ENCODE results near the gene NRXN3. TPM values are rescaled to one million over a fixed set of nuclear protein-coding genes. Genes with fewer than 3 reads are reported as not detected.

The NRXN3 gene
- polyA plus RNA-seq, 1 of the 3 experiments (the other 2 are of a cell fraction), result 1.6 TPM

DNA sequence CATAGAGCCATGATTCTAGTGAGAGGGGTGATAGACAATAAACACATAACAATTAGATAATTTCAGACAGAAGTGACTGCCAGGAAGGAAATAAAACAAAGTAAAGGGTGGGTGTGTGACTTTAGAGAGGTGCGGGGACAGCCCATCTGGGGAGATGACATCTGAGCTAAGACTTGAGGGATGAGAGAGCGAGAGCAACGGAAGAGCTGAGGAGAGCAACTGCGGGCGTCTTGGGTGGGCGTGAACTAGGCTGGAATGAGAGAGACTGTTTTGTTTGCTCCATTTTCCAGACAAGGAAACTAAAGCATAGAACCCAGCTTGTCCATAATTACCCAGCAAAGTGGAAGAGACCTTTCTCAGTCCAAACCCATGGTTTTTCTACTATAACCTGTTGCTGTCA, 25.3 kb downstream of the NRXN3 start:
- no peaks in the 10 kb centered on the region for H3K9me3 ChIP-seq
- no peaks in the 10 kb centered on the region for H3K4me1 ChIP-seq (ENCODE audit: control insufficient read depth in 1 of 2, insufficient read depth in 2 of 2, low read depth in 1 of 2, low read length in 1 of 2)
- TF ChIP-seq EZH2phosphoT487 (IDR thresholded peaks at IDR 0.05; ENCODE audit: borderline replicate concordance, low read depth) (no peak), MEF2A (IDR thresholded peaks at IDR 0.05; ENCODE audit: borderline replicate concordance, low read depth) (no peak), NFIC (IDR thresholded peaks at IDR 0.05; ENCODE audit: borderline replicate concordance) (no peak), GABPA (IDR thresholded peaks at IDR 0.05; ENCODE audit: low read depth) (no peak), MAX (IDR thresholded peaks at IDR 0.05; ENCODE audit: low read depth) (no peak), NRF1 (IDR thresholded peaks at IDR 0.05; ENCODE audit: low read depth, low read length) (no peak), REST (IDR thresholded peaks at IDR 0.05; ENCODE audit: low read depth, low read length) (no peak), SMC3 (IDR thresholded peaks at IDR 0.05; ENCODE audit: low read depth, low read length) (no peak), PBX3 (IDR thresholded peaks at IDR 0.05) (no peak), FOXM1 (IDR thresholded peaks at IDR 0.05; ENCODE audit: low read depth) (no peak), RCOR1 (IDR thresholded peaks at IDR 0.05; ENCODE audit: low read length) (no peak), GATA2 (CRISPR knock-in tag; IDR thresholded peaks at IDR 0.05) (no peak)
- TF ChIP-seq, protein P1, sequence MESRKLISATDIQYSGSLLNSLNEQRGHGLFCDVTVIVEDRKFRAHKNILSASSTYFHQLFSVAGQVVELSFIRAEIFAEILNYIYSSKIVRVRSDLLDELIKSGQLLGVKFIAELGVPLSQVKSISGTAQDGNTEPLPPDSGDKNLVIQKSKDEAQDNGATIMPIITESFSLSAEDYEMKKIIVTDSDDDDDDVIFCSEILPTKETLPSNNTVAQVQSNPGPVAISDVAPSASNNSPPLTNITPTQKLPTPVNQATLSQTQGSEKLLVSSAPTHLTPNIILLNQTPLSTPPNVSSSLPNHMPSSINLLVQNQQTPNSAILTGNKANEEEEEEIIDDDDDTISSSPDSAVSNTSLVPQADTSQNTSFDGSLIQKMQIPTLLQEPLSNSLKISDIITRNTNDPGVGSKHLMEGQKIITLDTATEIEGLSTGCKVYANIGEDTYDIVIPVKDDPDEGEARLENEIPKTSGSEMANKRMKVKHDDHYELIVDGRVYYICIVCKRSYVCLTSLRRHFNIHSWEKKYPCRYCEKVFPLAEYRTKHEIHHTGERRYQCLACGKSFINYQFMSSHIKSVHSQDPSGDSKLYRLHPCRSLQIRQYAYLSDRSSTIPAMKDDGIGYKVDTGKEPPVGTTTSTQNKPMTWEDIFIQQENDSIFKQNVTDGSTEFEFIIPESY (IDR thresholded peaks at IDR 0.05; ENCODE audit: borderline replicate concordance, low read depth), result no peak
- WGBS (ENCODE audit: low lambda C conversion rate), result 53% methylated on average over 6 of the region's 6 CpGs
- no peak overlapping the region for H3K4me3 ChIP-seq (ENCODE audit: low read depth in 2 of 2, low read length in 1 of 2)
- no peak for DNase-seq
- ChIA-PET POLR2A (no interaction called here), CTCF (no interaction called here)
- no peak overlapping the region for H2AFZ ChIP-seq (ENCODE audit: low read depth)
- H3K4me2 ChIP-seq, result no peak overlapping the region
- no peak overlapping the region for H3K9ac ChIP-seq
- H3K27ac ChIP-seq (ENCODE audit: low read depth in 2 of 2, low read length in 1 of 2), result no peak overlapping the region
- H4K20me1 ChIP-seq (ENCODE audit: insufficient read depth), result no peaks in the 10 kb centered on the region
- H3K36me3 ChIP-seq (replicated peaks in 1 of 2; ENCODE audit: control insufficient read depth in 1 of 2, insufficient read depth in 2 of 2, low read length in 1 of 2), result no peaks in the 10 kb centered on the region
- no peaks in the 10 kb centered on the region for H3K9me2 ChIP-seq
- H3K27me3 ChIP-seq (ENCODE audit: insufficient read depth), result no peaks in the 10 kb centered on the region
- no peaks in the 10 kb centered on the region for H3F3A ChIP-seq (replicated peaks; ENCODE audit: insufficient read depth)
- no peaks in the 10 kb centered on the region for H3K79me2 ChIP-seq (ENCODE audit: insufficient read depth)

Data from SK-N-SH (cell line).